GM12874 (cell line): ENCODE data around the gene CYP2J2.

ENCODE experiments used
- TF ChIP-seq, protein P1 (sequence below): IDR thresholded peaks from 2 replicates; pipeline ENCODE4 v1.5.1; 2011; ENCODE audit warnings: low read depth, mild to moderate bottlenecking, control low read depth, low read length, moderate library complexity; ENCODE audit not compliant: insufficient read depth

The CYP2J2 gene

DNA sequence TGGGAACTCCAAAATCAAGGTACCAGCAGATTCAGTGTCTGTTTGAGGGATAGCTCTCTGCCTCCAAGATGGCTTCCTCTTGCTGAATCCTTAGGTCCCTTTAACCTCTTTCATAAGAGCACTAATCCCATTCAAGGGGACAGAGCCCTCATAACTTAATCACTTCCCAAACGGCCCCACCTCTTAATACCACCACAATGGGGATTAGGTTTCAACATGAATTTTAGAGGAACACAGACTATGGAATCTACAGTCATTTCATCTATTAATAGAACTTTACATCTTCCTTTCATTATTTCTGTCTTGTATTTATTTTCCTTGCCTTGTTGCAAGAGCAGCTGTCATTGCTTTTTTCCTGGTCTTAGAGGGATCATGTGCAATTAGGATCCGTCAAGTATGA, 81.5 kb downstream of the CYP2J2 start:
- TF ChIP-seq, protein P1, sequence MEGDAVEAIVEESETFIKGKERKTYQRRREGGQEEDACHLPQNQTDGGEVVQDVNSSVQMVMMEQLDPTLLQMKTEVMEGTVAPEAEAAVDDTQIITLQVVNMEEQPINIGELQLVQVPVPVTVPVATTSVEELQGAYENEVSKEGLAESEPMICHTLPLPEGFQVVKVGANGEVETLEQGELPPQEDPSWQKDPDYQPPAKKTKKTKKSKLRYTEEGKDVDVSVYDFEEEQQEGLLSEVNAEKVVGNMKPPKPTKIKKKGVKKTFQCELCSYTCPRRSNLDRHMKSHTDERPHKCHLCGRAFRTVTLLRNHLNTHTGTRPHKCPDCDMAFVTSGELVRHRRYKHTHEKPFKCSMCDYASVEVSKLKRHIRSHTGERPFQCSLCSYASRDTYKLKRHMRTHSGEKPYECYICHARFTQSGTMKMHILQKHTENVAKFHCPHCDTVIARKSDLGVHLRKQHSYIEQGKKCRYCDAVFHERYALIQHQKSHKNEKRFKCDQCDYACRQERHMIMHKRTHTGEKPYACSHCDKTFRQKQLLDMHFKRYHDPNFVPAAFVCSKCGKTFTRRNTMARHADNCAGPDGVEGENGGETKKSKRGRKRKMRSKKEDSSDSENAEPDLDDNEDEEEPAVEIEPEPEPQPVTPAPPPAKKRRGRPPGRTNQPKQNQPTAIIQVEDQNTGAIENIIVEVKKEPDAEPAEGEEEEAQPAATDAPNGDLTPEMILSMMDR: no peak
